ENCODE measurements around the gene NKX3-2. TPM values are rescaled to one million over a fixed set of nuclear protein-coding genes. Genes with fewer than 3 reads are reported as not detected.

The NKX3-2 gene
- total RNA-seq, 1 donor from 2014 or later = not detected

GRCh38 chr4:13511101-13511500 is 33.2 kb downstream of the NKX3-2 start:
- ATAC-seq (ENCODE audit: low read depth) (no peak), DNase-seq (no peak)
- H3K36me3 Mint-ChIP-seq (ENCODE audit: low read depth) = no peaks in the 10 kb centered on the region
- H3K4me1 Mint-ChIP-seq = no peaks in the 10 kb centered on the region
- TF ChIP-seq CTCF (IDR thresholded peaks at IDR 0.05) = no peak
- ChIA-PET CTCF (no interaction called here), POLR2A (no interaction called here)
- no peak overlapping the region for H3K4me3 Mint-ChIP-seq
- H3K27ac Mint-ChIP-seq = no peak overlapping the region
- no peaks in the 10 kb centered on the region for H3K9me3 Mint-ChIP-seq
- peaks cover 19% of the 10 kb centered on the region for H3K27me3 Mint-ChIP-seq
- intact Hi-C loops (cut with micrococcal nuclease) = no loop called here

GRCh38 chr4:13509442-13509841 is 34.9 kb downstream of the NKX3-2 start:
- Mint-ChIP-seq H3K9me3 (no peaks in the 10 kb centered on the region), H3K27ac (no peak overlapping the region), H3K4me3 (no peak overlapping the region), H3K4me1 (no peaks in the 10 kb centered on the region), H3K36me3 (ENCODE audit: low read depth) (no peaks in the 10 kb centered on the region), H3K27me3 (peaks cover 16% of the 10 kb centered on the region)
- ATAC-seq (ENCODE audit: low read depth) (no peak), DNase-seq (no peak)
- no peak for TF ChIP-seq CTCF (IDR thresholded peaks at IDR 0.05)
- ChIA-PET CTCF (no interaction called here), POLR2A (no interaction called here)
- intact Hi-C loops (cut with micrococcal nuclease) = no loop called here

- ChIA-PET CTCF (no interaction called here), POLR2A (no interaction called here)
- H3K36me3 Mint-ChIP-seq (ENCODE audit: low read depth) = no peaks in the 10 kb centered on the region
- H3K27me3 Mint-ChIP-seq = peaks cover 16% of the 10 kb centered on the region
- no peak for TF ChIP-seq CTCF (IDR thresholded peaks at IDR 0.05)
- no peak for ATAC-seq (ENCODE audit: low read depth)
- no peak overlapping the region for H3K4me3 Mint-ChIP-seq
- no peak for DNase-seq
- H3K4me1 Mint-ChIP-seq = no peaks in the 10 kb centered on the region
- H3K27ac Mint-ChIP-seq = no peak overlapping the region
- no peaks in the 10 kb centered on the region for H3K9me3 Mint-ChIP-seq
- intact Hi-C loops (cut with micrococcal nuclease) = no loop called here
These were observed 39.9 kb downstream of the NKX3-2 start for GRCh38 chr4:13504374-13504773.

GRCh38 chr4:13498469-13498868 is 45.8 kb downstream of the NKX3-2 start:
- TF ChIP-seq CTCF (IDR thresholded peaks at IDR 0.05) = no peak
- ATAC-seq (ENCODE audit: low read depth) = no peak
- H3K4me3 Mint-ChIP-seq = no peak overlapping the region
- H3K9me3 Mint-ChIP-seq = peaks cover 6% of the 10 kb centered on the region
- POLR2A ChIA-PET = no interaction called here
- DNase-seq = no peak
- no peaks in the 10 kb centered on the region for H3K36me3 Mint-ChIP-seq (ENCODE audit: low read depth)
- H3K27ac Mint-ChIP-seq = no peak overlapping the region
- peaks cover 31% of the 10 kb centered on the region for H3K27me3 Mint-ChIP-seq
- H3K4me1 Mint-ChIP-seq = no peaks in the 10 kb centered on the region
- CTCF ChIA-PET = no interaction called here
- intact Hi-C loops (cut with micrococcal nuclease) = no loop called here

GRCh38 chr4:13496605-13497004 is 47.7 kb downstream of the NKX3-2 start:
- ATAC-seq (ENCODE audit: low read depth) (no peak), DNase-seq (no peak)
- no peak for TF ChIP-seq CTCF (IDR thresholded peaks at IDR 0.05)
- Mint-ChIP-seq H3K9me3 (peaks cover 6% of the 10 kb centered on the region), H3K27me3 (peaks cover 32% of the 10 kb centered on the region), H3K36me3 (ENCODE audit: low read depth) (no peaks in the 10 kb centered on the region), H3K4me3 (no peak overlapping the region), H3K4me1 (no peaks in the 10 kb centered on the region), H3K27ac (no peak overlapping the region)
- ChIA-PET CTCF (no interaction called here), POLR2A (no interaction called here)
- intact Hi-C loops (cut with micrococcal nuclease) = no loop called here
